Cardiac fibroblast (primary cell): ENCODE data around the gene AJUBA.
"Not testable (repeated sequence)": the region's sequence is repeated elsewhere in the genome, so short reads cannot be mapped to it uniquely, and the experiment has no call there.

Experiments used
- DNase-seq, 2 donors: peaks; one replicate each; pipeline versions ENCODE4 v3.0.0 to v3.0.0-alpha.2; 2010; ENCODE audit warnings: low read depth in 2 of 2
- H3K4me3 ChIP-seq, 2 donors: replicated peaks in 1 of 2; 1 replicate in 1 of 2; 2 replicates in 1 of 2; pipeline ENCODE4 v1.5.1; 2011; ENCODE audit warnings: low read depth in 2 of 2, low read length in 2 of 2, mild to moderate bottlenecking in 2 of 2, moderate library complexity in 1 of 2
- TF ChIP-seq, protein P1 (sequence below): IDR thresholded peaks from one replicate; pipeline ENCODE4 v1.5.1; 2011; ENCODE audit warnings: low read depth, mild to moderate bottlenecking, low read length, inconsistent platforms

Gene AJUBA

DNA sequence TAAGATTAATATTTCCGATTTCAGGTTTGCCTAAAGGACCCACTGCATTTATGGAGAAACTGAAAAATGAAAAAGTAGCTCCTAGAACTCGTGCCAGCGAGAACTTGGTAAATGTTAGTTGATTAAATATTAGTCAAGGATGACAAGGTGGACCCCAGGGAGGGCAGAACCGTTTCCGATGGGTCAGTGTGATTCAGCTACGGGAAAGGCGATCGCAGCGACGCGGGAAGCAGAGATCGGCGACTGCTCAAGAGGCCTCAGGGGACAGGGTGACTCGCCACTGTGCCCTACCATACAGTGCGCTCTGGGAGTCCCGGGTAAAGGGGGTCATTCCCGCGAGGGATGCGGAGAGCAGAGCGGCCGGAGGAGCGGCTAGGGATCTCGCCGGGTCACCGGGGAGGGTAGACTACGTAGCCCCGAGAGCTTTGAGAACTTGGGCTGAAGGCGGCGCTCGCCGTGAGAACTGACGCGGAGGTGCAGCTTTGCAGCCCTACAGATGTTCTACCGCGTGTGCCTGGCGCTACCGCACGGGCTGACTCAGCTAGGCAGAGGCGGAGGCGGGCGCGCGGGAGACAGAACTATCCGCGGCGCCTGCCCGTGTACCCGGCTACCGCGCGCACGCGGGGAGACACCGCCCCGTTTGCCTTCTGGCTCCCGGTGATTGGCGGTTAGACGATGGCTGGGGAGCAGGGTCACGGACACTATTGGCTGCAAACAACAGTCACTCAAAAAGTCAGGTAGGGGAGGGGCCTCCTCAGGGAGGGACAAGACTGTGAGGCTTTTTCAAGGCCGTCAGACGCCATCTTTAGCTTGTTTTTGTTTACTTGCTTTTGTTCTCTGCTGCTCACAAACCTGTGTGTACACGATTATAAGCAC is 24.4 kb upstream of the AJUBA start:
- H3K4me3 ChIP-seq = peak overlapping the region; percentile 69 to 76
- TF ChIP-seq, protein P1, sequence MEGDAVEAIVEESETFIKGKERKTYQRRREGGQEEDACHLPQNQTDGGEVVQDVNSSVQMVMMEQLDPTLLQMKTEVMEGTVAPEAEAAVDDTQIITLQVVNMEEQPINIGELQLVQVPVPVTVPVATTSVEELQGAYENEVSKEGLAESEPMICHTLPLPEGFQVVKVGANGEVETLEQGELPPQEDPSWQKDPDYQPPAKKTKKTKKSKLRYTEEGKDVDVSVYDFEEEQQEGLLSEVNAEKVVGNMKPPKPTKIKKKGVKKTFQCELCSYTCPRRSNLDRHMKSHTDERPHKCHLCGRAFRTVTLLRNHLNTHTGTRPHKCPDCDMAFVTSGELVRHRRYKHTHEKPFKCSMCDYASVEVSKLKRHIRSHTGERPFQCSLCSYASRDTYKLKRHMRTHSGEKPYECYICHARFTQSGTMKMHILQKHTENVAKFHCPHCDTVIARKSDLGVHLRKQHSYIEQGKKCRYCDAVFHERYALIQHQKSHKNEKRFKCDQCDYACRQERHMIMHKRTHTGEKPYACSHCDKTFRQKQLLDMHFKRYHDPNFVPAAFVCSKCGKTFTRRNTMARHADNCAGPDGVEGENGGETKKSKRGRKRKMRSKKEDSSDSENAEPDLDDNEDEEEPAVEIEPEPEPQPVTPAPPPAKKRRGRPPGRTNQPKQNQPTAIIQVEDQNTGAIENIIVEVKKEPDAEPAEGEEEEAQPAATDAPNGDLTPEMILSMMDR = peak; percentile 40
- peak; percentile 99 for DNase-seq

DNA sequence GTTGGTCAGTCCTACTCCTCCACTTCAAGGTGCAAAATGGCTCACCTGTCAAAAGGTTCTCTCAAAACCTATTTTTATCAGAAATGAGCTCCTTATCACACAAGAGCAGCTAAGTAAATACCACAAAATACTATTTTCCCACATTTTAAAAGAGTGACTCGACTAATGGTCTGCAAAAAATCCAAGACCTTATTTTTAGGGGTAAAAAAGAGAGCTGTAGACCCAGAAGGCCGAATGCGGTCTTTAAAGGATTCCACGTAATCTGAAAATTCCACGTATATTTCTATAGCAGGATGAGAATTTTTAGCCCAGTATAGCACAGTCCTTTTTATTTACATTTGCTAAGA is 23.8 kb upstream of the AJUBA start:
- H3K4me3 ChIP-seq = peak overlapping the region; percentile 69 to 76
- TF ChIP-seq, protein P1 = no peak
- no peak for DNase-seq

DNA sequence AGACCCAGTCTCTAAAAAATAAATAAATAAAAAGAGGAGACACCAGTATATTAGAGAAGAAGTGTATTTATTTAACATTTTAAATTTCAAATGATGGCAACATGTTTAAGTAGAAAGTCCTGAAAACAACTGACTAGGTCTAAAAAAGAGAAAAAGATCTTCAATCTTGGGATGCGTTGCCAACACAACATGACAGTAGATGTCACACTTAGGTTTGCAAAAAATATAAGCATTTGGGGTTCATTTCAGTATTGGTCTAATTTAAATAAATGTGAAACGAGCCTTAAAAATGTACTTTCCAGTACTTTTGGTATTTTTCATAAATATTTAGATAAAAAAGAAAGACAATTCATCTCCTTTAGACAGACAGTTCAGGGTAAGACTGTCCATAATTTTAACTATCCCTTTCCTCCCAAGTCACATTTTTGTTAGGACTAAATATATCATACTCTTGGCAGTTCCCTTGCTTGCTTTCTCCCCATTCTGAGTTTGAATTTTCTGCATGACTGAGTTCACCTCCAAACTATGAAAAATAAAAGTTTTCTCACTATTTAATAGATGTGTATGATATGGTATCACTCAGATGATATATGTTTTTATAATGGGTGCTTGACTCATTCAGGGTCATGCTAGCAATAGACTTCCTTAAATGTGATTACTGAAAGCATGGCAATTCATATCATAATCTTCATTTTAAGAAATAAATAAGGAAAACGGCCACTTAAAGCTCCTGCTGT is 23.3 kb upstream of the AJUBA start:
- DNase-seq = peak in 1 of 2 donors; percentile 14
- TF ChIP-seq, protein P1 = no peak
- H3K4me3 ChIP-seq = no peak overlapping the region

DNA sequence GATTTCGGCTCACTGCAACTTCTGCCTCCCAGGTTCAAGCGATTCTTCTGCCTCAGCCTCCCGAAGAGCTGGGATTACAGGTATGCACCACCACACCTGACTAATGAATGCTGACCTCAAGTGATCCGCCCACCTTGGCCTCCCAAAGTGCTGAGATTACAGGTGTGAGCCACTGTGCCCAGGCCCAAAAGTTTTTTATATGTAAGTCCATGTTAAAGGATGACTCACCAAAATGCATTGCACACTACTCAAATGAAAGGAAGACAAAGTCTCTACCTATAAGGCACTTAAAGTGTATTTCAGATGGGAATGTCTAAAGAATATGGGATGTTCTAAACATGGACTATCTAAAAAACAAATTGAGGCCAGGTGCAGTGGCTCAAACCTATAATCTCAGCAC is 21.9 kb upstream of the AJUBA start:
- not testable (repeated sequence) for H3K4me3 ChIP-seq, DNase-seq

DNA sequence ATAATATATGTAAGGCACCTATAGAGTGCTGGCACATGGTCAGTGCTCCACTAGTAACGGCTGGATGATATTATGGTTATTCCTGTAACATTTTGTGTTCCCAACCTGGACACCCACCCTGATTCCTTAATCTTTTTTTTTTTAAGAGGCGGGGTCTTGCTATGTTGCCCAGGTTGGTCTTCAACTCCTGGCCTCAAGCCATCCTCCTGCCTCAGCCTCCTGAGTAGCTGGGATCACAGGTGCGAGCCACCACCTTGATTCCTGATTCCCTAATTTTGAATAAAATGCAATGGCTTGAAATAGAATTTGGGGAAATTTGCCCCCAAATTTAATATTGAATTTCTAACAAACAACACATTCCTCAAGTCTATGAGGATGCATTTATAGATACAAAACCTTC is 20.2 kb upstream of the AJUBA start:
- DNase-seq = no peak
- H3K4me3 ChIP-seq = no peak overlapping the region
- TF ChIP-seq, protein P1 = no peak

DNA sequence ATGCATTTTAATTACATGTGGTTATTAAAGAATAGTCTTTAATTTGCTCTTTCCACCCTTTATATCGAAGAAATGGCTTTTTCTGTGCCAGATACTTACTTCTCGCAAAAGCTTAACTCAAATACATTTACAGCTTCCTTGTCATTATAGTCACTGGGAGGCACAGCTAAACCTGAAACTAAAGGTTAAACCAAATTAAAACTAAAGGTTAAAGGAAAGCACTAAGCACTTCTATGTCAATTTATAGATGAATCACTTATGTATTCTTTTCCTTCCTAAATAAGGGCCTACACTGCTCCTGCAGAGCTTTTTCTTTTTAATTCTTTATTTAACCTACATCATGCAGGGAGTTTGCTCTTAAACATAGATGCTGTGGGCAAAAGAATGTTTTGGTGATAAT is 18.5 kb upstream of the AJUBA start:
- TF ChIP-seq, protein P1 = no peak
- DNase-seq = no peak
- no peak overlapping the region for H3K4me3 ChIP-seq

DNA sequence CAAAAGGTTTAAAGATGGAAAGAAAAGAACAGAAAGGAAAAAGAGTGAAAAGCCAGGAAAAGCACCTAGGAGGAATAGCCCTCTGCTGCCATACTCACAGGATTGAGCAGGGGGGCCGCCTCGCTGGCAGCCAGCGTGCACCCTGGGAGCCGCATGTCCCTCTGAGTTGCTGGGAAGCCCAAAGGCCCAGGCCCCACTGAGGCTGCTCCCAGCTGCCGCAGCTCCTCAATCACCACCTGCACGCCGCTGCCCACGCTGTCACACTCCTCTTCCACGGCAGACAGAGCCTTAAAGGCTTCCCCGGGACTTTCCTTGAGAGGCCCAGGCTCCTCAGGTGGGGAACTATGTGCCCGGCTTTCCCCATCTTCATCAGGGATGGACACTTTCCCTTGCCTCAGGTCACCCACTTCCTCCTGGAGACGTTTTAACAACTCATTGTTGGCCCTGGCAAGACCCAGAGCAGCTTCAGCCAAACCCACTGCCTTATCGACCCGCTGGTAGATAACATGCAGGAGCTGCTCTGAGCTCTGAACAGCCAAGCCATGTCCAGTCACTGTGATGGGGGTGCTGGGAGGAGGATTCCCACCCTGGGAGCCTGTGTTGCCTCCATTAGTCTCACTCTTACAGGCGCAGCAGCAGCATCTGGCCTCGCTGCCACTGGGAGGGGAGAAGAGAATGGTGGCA is 16.1 kb upstream of the AJUBA start:
- no peak overlapping the region for H3K4me3 ChIP-seq
- no peak for DNase-seq
- TF ChIP-seq, protein P1 = no peak
